Heart left ventricle (tissue), 13 donors: ENCODE measurements around the gene NEK4.
"Not testable (repeated sequence)": the region's sequence is repeated elsewhere in the genome, so short reads cannot be mapped to it uniquely, and the experiment has no call there.

Experiments used
- CTCF ChIP-seq, 12 donors: fragments of 200-600 bp; sonication (generic) in 4 of 12; IDR thresholded peaks; one replicate each; pipeline versions ENCODE4 v1.5.0 to v1.8.0; 2018 to 2022; ENCODE audit warnings: antibody characterized with exemption in 12 of 12, mild to moderate bottlenecking in 5 of 12
- POLR2A ChIP-seq, 2 donors: fragments of 450-650 bp; IDR thresholded peaks; one replicate each; pipeline ENCODE4 v1.6.1; 2017; ENCODE audit warnings: antibody characterized with exemption in 2 of 2, mild to moderate bottlenecking in 2 of 2, moderate library complexity in 2 of 2
- donor health status: ischemic (EF 13 %, LVEDD 7.1; RV severe dilation, severe dysfunction).
- donor health status: DM: no; HTN: yes; CAD: no.
- donor health status: DM: no; HTN: no; CAD: no.
- donor health status: ischemic (EF 25% LVEDD 6.9; RV normal size, moderate dysfunction).
- donor health status: ischemic (EF 25% LVEDD 5.7; RV mildly dilated, moderate dysfunction).
- donor health status: ischemic (EF 35%, LVEDD 5.7; RV mildly dilated, moderate dysfunction).
- donor health status: nonischemic (EF 11% LVEDD 7.7; RV severe dilation, severe dysfunction).
- donor health status: DM: yes; HTN: yes; CAD: no.
- donor health status: PGD.
- donor health status: ischemic (EF 29% LVEDD 5.4; RV normal size, mild dysfunction).
- donor health status: nonischemic (EF 23%, LVEDD 6.1; RV moderate dilation, normal function).

- not testable (repeated sequence) for TF ChIP-seq CTCF, POLR2A (IDR thresholded peaks at IDR 0.05)
These were observed 42.0 kb downstream of the NEK4 start for GRCh38 chr3:52728753-52729152.
